Measurements from ENCODE around the gene MCF2L.
"Not testable (repeated sequence)": the region's sequence is repeated elsewhere in the genome, so short reads cannot be mapped to it uniquely, and the experiment has no call there.

Gene MCF2L

DNA sequence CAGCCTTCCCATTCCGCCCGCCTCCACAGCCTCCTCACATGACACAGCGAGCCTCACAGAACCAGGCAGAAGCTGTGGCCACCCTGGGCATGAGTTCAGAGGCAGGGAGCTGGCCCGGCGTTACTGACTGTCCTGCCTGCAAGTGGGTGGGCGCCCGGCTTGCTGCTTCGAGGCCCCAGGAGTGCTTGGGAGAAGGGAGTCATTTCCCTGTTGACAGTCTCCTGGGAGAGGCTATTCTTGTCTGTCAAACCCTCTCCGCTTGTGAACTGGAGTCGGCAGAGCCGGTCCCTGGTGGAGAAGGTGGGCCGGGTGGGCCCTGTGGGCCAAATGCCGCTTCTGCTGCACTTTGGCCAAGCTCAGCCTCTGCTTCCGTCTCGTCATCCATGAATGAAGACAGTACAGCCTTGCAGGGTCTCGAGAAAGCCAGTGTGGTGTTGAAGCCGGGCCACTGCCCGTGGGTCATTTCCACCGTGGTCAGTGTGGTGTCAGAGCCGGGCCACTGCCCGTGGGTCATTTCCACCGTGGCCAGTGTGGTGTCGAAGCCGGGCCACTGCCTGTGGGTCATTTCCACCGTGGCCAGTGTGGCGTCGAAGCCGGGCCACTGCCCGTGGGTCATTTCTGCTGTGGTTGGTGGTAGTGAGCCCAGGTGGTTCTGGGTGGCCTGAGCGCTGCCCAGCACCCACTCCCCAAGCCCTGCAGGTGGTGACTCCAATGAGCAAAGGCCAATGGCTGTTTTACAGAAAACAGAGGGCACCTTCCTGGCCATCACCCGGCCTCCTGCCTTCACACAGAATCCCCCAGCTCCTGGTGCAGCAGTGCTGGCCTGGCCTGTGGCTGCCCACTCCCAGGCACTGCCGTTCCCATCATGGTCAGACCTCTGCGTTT, 123.1 kb downstream of the MCF2L start:
- no peak for DNase-seq

DNA sequence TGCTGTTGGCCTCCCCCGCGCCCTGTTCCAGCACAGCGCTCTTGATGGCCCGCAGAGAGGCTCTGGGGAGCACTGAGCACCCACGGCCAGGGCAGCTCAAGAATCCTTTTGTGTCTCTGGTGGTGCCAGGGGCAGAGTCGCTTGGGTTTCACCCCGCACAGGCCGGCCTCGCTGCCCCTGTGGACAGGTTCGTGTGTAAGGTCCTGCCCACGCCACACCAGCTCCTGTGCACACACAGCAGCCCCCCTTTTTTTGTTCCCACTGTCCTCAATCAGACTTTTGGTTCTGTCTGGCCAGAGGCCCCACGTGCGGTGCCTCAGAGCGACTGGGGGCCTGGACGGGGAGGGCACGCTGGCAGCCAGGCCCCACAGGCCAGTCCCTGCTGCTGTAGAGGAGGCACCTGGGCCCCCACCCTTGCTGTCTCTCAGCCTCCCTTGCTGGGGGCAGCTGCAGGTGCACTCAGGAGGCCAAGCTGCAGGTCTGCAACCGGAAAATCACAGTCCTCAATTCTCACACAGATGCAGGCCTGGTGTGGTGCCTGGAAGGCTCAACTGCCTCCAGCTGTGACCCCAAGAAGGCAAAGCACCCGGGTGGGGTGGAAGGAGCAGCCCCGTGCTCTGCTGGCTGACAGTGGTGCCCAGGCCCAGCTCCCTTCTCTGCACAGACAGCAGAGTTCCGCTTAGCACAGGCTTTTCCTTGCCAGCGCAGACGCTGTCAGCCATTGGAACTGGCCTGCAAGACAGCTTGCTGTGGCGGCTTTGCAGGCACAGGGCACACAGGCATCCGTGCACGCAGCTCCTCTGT, 124.0 kb downstream of the MCF2L start:
- no peak for DNase-seq

DNA sequence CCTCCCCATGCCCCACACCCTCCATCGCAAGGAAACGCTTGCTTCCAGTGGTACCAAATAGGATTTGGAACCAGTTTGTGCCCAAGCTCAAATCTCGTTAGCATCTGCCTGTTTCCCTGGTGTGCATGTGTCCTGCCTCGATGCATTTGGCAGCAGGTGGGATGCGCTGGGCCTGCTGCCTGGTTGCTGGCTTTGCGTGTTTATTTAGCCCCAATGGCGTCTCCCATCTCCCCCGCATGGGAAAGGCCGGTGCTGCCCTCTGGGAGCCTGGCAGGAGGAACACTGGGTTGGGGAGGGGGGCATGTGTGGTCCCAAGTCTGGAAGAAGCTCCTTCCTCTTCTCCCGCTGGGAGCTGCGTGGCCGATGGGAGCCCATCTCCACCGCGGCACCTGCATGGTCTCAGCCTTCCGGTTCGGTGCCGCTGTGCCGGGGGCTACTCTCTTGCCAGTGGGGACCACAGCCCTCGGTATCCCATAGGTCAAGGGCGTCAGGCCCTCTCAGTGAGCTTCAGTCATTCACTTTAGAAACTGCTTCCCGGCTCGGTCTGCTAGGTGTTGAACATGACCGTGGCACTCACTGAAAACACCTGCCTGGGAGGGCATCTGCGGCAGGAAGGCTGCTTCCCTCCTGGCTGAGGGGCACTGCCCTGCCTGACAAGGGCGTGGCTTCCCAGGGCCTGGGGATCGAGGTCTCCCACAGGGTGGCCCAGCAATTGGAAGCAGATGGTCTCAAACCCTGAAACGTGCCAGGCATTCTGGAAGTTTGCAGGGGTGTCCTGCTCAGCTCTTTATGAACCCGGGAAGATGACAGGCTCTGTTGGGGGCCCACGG, 124.8 kb downstream of the MCF2L start:
- DNase-seq = no peak

DNA sequence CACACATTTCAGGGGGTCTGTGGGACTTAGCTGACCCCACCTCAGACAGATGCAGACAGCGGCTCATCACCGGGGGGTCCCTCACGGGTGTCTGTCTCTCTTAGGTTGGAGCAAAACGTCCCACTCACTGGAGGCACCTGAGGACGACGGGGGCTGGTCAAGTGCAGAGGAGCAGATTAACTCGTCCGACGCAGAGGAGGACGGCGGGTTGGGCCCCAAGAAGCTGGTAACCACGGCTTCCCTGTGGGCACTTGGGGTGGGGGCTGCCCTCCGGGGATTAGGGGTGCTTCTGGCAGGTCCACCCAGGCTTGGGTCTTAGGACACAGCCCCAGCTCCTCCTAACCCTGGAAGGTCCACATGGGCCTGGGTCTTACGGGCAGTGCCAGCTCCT, 125.4 kb downstream of the MCF2L start:
- no peak for DNase-seq

DNA sequence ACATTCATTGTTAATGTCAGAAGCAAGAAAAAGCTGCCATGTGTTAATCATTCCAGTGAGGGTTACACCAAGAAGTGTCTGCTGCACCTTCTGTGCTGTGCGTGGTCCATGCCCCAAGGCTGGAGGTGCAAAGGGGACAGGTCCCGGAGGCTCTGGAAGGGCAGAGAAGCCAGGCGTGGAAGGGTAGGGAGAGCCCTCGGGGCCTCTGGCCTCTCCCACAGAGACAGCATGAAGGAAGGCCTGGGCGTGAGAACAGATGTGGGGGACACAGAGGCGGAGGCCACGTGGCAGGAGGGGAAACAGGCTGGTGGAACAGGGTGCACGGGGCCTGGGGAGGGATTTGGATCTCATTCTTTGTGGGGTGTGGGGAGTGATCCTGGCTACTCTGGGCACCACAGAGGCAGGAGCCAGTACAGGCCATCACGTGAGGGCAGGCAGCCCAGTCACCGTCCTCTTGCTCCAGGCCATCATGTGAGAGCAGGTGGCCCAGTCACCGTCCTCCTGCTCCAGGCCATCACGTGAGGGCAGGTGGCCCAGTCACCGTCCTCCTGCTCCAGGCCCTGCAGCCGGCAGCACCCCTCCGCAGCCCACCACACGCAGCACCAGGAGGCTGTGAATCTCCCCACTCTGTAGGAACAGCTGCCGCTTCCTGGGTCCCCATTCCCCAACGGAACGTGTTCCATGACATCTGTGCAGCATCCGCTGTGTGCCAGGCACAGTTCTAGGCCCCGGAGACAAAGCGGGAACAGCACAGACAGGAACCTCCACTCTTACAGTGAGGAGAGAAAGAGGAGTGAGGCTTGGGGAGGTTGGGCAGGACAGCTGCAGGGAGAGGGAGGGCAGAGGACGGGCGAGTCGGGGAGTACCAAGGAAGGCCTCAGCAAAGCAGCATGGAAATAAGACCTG, 126.4 kb downstream of the MCF2L start:
- DNase-seq = no peak

DNA sequence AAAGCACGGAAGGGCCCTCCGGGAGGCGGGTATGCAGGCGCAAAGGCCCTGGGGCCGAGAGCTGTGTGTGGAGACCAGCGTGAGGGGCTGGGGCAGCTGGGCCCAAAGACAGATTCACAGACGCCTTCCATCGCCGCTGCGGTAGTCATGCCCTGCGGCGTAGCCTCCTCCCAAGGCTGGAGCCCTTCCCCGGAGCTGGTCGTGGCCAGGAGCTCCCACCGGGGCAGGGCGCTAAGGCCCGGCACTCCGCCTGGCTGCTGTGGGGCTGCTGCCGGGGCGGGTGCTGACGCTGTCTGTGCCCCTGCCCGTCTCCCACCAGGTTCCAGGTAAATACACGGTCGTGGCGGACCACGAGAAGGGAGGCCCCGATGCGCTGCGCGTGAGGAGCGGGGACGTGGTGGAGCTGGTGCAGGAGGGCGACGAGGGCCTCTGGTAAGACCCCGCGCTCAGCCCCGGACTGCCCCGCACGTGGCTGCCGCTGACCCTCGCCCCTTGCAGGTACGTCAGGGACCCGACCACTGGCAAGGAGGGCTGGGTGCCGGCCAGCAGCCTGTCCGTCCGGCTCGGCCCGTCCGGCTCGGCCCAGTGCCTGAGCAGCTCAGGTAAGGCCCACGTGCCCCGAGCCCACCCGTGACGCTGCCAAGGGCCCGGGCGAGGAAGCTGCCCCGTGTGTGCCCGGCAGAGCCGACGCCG, 127.2 kb downstream of the MCF2L start:
- no peak for DNase-seq

DNA sequence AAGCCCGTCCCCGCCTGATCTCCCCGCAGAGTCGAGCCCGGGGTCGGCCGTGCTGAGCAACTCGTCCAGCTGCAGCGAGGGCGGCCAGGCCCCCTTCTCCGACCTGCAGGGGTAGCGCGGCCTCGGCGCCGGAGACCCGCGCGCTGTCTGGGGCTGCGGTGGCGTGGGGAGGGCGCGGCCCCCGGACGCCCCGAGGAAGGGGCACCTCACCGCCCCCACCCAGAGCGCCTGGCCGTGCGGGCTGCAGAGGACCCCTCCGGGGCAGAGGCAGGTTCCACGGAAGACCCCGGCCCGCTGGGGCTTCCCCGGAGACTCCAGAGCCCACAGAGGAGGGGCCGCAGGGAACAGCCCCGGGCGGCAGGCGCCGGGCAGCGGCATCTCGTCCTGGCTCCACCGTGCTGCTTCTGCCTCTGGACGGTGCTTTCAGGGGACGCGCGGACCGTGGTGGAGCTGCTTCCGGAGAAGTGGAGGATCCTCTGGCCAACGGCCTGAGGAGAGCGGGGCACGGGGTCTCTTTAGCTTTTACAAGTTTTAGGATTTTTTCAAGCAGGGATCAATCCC, 127.8 kb downstream of the MCF2L start:
- DNase-seq = no peak

DNA sequence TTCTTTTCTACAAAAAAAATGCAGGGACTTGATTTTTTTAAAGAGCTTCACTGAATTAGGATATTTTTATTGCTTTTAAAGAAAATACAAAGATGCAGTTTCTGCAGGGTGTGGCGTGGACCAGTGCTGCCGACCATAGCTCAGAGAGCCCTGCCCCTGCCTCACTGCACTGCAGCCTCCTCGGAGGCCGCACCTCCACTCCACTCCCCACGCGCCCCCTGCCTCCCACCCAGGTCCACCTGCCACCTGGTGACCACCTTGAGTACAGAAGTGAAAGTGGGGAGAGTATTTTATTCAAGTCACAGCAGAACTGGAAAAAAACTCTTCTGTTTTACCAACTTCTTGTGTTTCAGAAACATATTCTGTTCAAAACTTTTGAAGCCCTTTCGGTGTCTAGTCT, 128.6 kb downstream of the MCF2L start:
- DNase-seq = no peak

DNA sequence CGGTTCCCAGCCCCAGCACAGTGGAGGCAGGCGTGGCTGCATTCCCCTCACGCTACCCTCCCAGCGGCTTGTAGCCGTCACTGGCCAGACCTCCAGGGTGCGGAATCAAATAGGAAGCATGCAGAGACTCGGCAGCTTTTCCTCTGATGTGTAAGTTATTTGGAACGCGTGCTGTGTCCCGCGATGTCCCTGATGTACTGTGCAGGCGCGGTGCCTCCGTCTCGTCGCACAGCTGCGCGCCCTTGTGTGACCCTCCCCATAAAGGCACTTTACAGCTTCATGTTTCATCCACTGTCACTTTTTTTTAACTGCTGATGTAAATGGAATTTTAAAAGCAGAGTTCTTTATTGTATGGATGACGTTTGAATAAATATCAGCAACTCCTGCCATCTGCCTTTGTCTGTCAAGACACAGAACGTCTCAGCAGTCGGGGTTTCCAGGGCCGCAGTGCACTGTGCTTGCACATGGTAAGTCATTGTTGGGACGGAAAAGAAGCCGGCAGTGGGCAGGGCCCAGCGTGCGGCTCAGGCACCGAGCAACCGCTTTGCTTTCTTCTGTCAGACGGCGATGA, 129.2 kb downstream of the MCF2L start:
- no peak for DNase-seq

DNA sequence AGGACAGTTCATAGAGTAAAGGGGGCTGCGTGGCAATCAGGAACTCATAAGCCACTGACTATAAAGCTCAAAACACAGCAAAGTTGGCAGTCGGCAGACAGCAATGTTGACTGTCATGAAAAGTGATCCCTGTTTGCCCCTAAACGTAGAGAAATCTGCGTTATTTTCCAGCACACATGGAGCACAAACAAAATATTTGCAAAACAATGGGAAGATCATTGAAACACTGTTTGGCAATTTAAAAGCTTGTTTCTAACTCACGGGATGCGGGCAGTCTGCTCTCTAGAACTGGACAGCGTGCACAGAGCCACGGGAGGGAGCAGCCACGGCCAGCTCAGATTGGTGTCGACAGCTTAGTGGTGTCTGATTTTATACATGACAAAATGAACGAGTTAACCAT, 130.1 kb downstream of the MCF2L start:
- DNase-seq = no peak

DNA sequence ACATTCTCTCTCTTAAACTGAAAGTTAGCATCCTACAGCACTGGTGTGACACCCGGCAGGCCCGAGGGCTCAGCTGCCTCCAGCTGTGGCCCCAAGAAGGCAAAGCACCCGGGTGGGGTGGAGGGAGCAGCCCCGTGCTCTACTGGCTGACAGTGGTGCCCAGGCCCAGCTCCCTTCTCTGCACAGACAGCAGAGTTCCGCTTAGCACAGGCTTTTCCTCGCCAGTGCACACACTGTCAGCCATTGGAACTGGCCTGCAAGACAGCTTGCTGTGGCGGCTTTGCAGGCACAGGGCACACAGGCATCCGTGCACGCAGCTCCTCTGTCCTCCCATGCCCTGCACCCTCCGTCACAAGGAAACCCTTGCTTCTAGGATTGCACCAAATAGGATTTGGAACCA, 133.3 kb downstream of the MCF2L start:
- peak in 5 of 56 donors; percentile 10 to 31 (median 26) for DNase-seq

DNA sequence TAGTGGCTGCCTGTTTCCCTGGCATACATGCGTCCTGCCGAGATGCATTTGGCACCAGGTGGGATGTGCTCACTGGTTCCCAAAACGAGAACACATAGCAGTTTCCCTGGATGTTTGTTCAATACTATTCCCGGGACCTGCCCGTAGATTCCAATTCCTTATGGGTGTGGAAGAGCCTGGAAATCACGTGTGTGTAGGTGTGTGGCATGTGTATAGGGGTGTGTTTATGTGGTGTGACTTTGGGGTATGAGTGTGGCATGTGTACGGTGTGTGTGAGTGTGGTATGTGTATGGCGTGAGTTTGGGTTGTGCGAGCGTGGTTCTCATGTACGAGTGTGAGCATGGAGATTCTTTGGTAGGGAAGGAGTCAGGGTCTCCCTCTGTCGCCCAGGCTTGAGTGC, 133.7 kb downstream of the MCF2L start:
- no peak for DNase-seq

DNA sequence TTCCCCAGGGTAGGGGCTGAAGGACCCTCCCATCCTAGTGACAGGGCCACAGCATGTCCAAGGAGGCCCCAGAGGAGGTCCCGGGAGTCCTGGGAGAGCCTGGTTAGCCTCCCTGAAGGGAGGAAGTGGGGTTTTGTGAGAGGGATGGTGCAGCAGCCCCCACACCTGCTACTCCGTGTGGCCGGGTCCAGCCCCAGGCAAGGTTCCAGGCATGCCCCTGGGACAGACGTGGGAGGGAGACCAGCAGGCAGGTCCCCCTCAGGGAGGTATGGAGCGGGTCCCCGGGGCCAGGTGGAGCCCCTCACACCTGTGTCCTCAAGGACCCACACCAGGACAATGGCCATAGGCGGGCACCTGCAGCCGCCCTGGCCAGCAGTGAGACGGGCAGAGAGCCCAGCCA, 134.6 kb downstream of the MCF2L start:
- no peak for DNase-seq

DNA sequence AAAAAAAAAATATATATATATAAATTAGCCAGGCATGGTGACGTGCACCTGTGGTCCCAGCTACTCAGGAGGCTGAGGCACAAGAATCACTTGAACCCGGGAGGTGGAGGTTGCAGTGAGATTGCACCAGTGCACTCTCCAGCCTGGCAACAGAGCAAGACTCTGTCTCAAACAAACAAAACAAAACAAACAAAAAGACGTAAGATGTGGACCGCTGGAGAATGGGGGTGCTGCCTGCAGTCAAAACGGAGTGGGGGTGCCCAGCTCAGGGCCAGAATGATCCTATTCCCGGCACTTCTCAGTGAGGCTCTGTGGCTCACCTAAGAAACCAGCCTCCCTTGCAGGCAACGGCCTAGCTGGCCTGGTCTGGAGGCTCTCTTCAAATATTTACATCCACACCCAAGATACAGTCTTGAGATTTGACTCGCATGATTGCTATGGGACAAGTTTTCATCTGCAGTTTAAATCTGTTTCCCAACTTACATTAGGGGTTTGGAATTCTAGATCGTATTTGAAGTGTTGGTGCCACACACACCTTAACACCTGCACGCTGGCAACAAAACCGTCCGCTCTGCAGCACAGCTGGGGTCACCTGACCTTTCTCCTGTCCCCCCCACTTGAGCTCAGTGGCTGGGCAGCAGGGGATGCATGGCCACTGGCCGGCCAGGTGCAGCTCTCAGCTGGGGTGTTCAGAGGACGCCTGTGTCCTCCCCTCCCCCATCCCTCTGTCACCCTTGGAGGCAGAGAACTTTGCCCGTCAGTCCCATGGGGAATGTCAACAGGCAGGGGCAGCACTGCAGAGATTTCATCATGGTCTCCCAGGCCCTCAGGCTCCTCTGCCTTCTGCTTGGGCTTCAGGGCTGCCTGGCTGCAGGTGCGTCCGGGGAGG, 136.3 kb downstream of the MCF2L start, which contains the start of gene F7:
F7 (plus strand) TSS at position 760 of the 889 bp plus-strand sequence; CDS start at position 811, 51 bp downstream.
- no peak for DNase-seq

DNA sequence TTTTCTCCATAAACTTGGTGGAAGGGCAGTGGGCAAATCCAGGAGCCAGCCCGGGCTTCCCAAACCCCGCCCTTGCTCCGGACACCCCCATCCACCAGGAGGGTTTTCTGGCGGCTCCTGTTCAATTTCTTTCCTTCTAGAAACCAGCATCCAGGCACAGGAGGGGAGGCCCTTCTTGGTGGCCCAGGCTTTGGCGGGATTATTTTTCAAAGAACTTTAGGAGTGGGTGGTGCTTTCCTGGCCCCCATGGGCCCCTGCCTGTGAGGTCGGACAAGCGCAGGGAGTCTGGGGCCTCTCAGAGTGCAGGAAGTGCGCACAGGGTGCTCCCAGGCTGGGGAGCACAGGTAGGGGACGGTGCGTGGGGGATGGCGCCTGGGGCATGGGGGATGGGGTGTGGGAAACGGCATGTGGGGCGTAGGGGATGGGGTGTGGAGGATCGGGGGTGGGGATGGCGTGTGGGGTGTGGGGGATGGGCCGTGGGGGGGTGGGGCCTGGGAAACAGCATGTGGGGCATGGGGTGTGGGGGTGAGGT, 137.0 kb downstream of the MCF2L start:
- DNase-seq = no peak

DNA sequence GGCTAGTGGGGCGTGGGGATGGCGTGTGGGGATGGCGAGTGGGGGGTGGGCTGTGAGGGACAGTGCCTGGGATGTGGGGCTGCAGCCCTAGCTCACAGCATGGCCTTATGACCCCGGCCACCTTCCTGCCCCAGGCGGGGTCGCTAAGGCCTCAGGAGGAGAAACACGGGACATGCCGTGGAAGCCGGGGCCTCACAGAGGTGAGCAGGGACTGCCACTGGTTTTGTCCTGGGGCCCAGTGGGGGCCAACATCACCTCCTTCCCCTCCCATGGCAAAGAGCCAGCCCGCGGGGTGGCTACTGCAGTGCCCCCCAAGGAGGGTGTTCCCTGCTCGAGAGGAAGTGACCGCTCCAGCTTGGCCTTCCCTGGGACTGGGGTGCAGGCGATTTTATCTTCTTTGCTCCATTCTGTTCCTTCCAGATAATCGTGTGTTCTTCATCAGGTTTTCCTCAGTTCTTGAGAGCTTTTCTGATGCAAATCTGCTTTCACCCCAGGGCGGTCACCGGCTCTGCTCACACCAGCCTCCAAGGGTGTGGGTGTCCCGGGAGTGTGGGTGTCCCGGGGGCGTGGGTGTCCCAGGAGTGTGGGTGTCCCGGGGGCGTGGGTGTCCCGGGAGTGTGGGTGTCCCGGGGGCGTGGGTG, 137.8 kb downstream of the MCF2L start:
- no peak for DNase-seq

DNA sequence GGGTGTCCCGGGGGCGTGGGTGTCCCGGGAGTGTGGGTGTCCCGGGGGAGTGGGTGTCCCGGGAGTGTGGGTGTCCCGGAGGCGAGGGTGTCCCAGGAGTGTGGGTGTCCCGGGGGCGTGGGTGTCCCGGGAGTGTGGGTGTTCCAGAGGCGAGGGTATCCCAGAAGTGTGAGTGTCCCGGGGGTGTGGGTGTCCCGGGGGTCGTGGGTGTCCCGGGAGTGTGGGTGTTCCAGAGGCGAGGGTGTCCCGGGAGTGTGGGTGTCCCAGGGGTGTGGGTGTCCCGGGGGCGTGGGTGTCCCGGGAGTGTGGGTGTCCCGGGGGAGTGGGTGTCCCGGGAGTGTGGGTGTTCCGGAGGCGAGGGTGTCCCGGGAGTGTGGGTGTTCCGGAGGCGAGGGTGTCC, 139.5 kb downstream of the MCF2L start:
- DNase-seq = not testable (repeated sequence)

All from nucleus accumbens (tissue), 56 donors.